HepG2 (cell line): Measurements from ENCODE around the gene CORT. TPM values are rescaled to one million over a fixed set of nuclear protein-coding genes. Genes with fewer than 3 reads are reported as not detected.
A peak's percentile ranks its signal among the peaks of the same experiment; 100 is the strongest.

Source experiments
- ATAC-seq: fragments of 200-7000 bp; cut with Tn5 transposase; 3 replicates; pipeline ENCODE4 v1.9.1; 2020; ENCODE audit warnings: mild to moderate bottlenecking, moderate library complexity
- BruUV-seq: library from RNA; stranded (reverse); fragments of 400-500 nt; replicated peaks from 2 replicates; lab custom pipeline; 2021; lab: Mats Ljungman, UMichigan
- CTCF ChIA-PET: fragments of 300-600 bp; formaldehyde crosslinking; extraction: SDS; loops from one replicate; lab custom pipeline; 2021; ENCODE audit warnings: low total read pairs, inconsistent platforms, low intra/inter-chr PET ratio; lab: Yijun Ruan, JAX
- POLR2A ChIA-PET: fragments of 350-600 bp; sonication (Branson Sonifier 250); formaldehyde crosslinking; loops from one replicate; lab custom pipeline; 2020; ENCODE audit warnings: antibody characterized with exemption, inconsistent platforms; lab: Yijun Ruan, JAX
- DNase-seq: peaks from one replicate; pipeline ENCODE4 v3.0.0-alpha.2; 2015; ENCODE audit warnings: low spot score
- FAIRE-seq: peaks from 3 replicates; lab custom pipeline; 2011; peaks lifted over from hg19 to GRCh38; lab: Jason Lieb, UNC
- H2AFZ ChIP-seq: one replicate; pipeline ENCODE4 v1.6.1; 2011; ENCODE audit warnings: low read length, inconsistent platforms
- H3K27ac ChIP-seq: fragments of 300-600 bp; 3 replicates; pipeline ENCODE4 v1.8.0; 2011; ENCODE audit warnings: mixed run types, mild to moderate bottlenecking, mixed read lengths, low read length, inconsistent platforms; ENCODE audit not compliant: insufficient read depth; ENCODE audit errors: extremely low read length
- H3K27me3 ChIP-seq, 2 experiments: fragments of 200-600 bp in 1 of 2; 2 replicates in 1 of 2; 3 replicates in 1 of 2; pipeline versions ENCODE4 v1.6.0 to v1.8.0; 2011; ENCODE audit warnings: low read length in 2 of 2, mild to moderate bottlenecking in 2 of 2, moderate library complexity in 2 of 2, inconsistent platforms in 1 of 2; ENCODE audit not compliant: insufficient read depth in 2 of 2, control insufficient read depth in 1 of 2
- H3K36me3 ChIP-seq, 2 experiments: fragments of 200-600 bp in 1 of 2; replicated peaks in 1 of 2; 2 replicates in 1 of 2; 3 replicates in 1 of 2; pipeline versions ENCODE4 v1.5.1 to v1.8.0; 2011; ENCODE audit warnings: low read length in 2 of 2, inconsistent platforms in 1 of 2; ENCODE audit not compliant: insufficient read depth in 2 of 2, control insufficient read depth in 1 of 2
- H3K4me1 ChIP-seq: 2 replicates; pipeline ENCODE4 v1.5.1; 2012; ENCODE audit warnings: low read length, inconsistent platforms; ENCODE audit not compliant: insufficient read depth
- H3K4me2 ChIP-seq: 2 replicates; pipeline ENCODE4 v1.6.0; 2011; ENCODE audit warnings: low read depth, low read length, inconsistent platforms
- H3K4me3 ChIP-seq, 3 experiments: fragments of 200-600 bp in 1 of 3; sonication (generic), shearing (Covaris generic) in 1 of 3; replicated peaks in 1 of 3; 2 replicates each; pipeline ENCODE4 v1.5.1; 2011 to 2016; ENCODE audit warnings: low read length in 3 of 3, inconsistent platforms in 2 of 3, low read depth in 2 of 3, mild to moderate bottlenecking in 2 of 3, control low read depth in 1 of 3, mixed read lengths in 1 of 3; ENCODE audit not compliant: insufficient read depth in 1 of 3
- H3K79me2 ChIP-seq: one replicate; pipeline ENCODE4 v1.6.1; 2011; ENCODE audit warnings: low read length, inconsistent platforms; ENCODE audit not compliant: insufficient read depth
- H3K9ac ChIP-seq: 2 replicates; pipeline ENCODE4 v1.6.0; 2011; ENCODE audit warnings: mild to moderate bottlenecking, low read depth, low read length, inconsistent platforms; ENCODE audit not compliant: insufficient read depth
- H3K9me3 ChIP-seq: 2 replicates; pipeline ENCODE4 v1.5.1; 2012; ENCODE audit warnings: mild to moderate bottlenecking, low read length
- H4K20me1 ChIP-seq: 2 replicates; pipeline ENCODE4 v1.6.0; 2011; ENCODE audit warnings: inconsistent platforms, mild to moderate bottlenecking, low read length, moderate library complexity; ENCODE audit not compliant: insufficient read depth
- ETV6 ChIP-seq: sonication (generic); formaldehyde crosslinking; conservative IDR thresholded peaks from 2 replicates; pipeline ENCODE4 v1.4.0; 2020; ENCODE audit warnings: missing genetic modification reagents
- RBM22 ChIP-seq: fragments of 200-400 bp; formaldehyde crosslinking; optimal IDR thresholded peaks from 2 replicates; pipeline ENCODE3; 2017; ENCODE audit warnings: mild to moderate bottlenecking, low read length, moderate library complexity
- RFX5 ChIP-seq: IDR thresholded peaks from 2 replicates; pipeline ENCODE4 v1.6.1; 2011; ENCODE audit warnings: low read depth, low read length, improper control_type of control experiment
- TOE1 ChIP-seq: sonication (generic); formaldehyde crosslinking; IDR thresholded peaks from 2 replicates; pipeline ENCODE4 v1.4.0; 2020; ENCODE audit warnings: mild to moderate bottlenecking, missing genetic modification reagents
- ZNF121 ChIP-seq: sonication (generic); formaldehyde crosslinking; IDR thresholded peaks from 2 replicates; pipeline ENCODE4 v1.5.0; 2020; ENCODE audit warnings: mild to moderate bottlenecking, missing genetic modification reagents
- WGBS: methylation state at CpG from one replicate; pipeline ENCODE4 v1.1.6; 2017; ENCODE audit warnings: low lambda C conversion rate; 5-methylcytosine and 5-hydroxymethylcytosine counted together
- in situ Hi-C: cut with HindIII; loops from 2 replicates; pipeline ENCODE4 v1.10.0; 2017; ENCODE audit warnings: low pct_unique_long_range_greater_than_20kb; ENCODE audit not compliant: extremely low pct_ligation_motif_present
- intact Hi-C: fragments of 100-400 bp; cut with micrococcal nuclease; formaldehyde crosslinking; loops from one replicate; pipeline ENCODE4 v1.10.0; 2022; ENCODE audit not compliant: unreplicated experiment
- polyA plus RNA-seq, 8 experiments: library from polyadenylated mRNA; depleted of rRNA in 3 of 8; stranded (reverse) in 7 of 8; unstranded in 1 of 8; fragments of >200 nt; fragmentation: Illumina TruSeq in 4 of 8; extraction: Trizol in 4 of 8; gene quantifications; 2 replicates each; pipeline versions ENCODE4 v1.2.1 to v1.2.3, GENCODE V29; 2011 to 2016; ENCODE audit warnings: low read depth in 4 of 8, missing spikeins in 1 of 8, mixed read lengths in 1 of 8; ENCODE audit not compliant: insufficient read depth in 1 of 8
- total RNA-seq, 5 experiments: library from RNA; depleted of rRNA; stranded (reverse); fragments of >200 nt; fragmentation: Illumina TruSeq; extraction: Trizol; gene quantifications; 2 replicates each; pipeline ENCODE4 v1.2.3, GENCODE V29; 2016; ENCODE audit warnings: low read depth in 1 of 5

CORT gene
- total and polyA plus RNA-seq, 2 of the 13 experiments (the other 11 are each of a cell fraction or from before 2014, with no cell fraction given), result 0.11 to 0.62 TPM

- intact Hi-C loops (no loop called here), in situ Hi-C loops (no loop called here)
- no peak overlapping the region for H3K4me3 ChIP-seq
- no peaks in the 10 kb centered on the region for H4K20me1 ChIP-seq
- no peak for ATAC-seq
- no peak for FAIRE-seq
- ChIA-PET CTCF (no interaction called here), POLR2A (no interaction called here)
- peaks cover 12 to 57% of the 10 kb centered on the region in 2 experiments for H3K36me3 ChIP-seq
- no peak for TF ChIP-seq TOE1
- 92% methylated on average over 11 of the region's 15 CpGs for WGBS
- BruUV-seq, result no TSS peak
- no peak for DNase-seq
- no peaks in the 10 kb centered on the region for H3K27me3 ChIP-seq
- H3K27ac ChIP-seq, result no peak overlapping the region
- H3K4me1 ChIP-seq, result no peaks in the 10 kb centered on the region
- H3K9ac ChIP-seq, result no peak overlapping the region
- H3K79me2 ChIP-seq, result no peaks in the 10 kb centered on the region
- no peak overlapping the region for H3K4me2 ChIP-seq
- no peaks in the 10 kb centered on the region for H3K9me3 ChIP-seq
- H2AFZ ChIP-seq, result no peak overlapping the region
These were observed 30.5 kb upstream of the CORT start for GRCh38 chr1:10419351-10419750.

GRCh38 chr1:10421637-10422036 is 28.2 kb upstream of the CORT start:
- Histone ChIP-seq H3K36me3 (peaks cover 8 to 36% of the 10 kb centered on the region in 2 experiments; a peak in 4 of 5 replicates), H3K4me3 (no peak overlapping the region), H3K4me1 (peaks cover 10% of the 10 kb centered on the region), H3K79me2 (no peaks in the 10 kb centered on the region), H4K20me1 (no peaks in the 10 kb centered on the region), H3K9ac (no peak overlapping the region), H3K4me2 (no peak overlapping the region), H2AFZ (no peak overlapping the region), H3K27me3 (no peaks in the 10 kb centered on the region), H3K27ac (no peak overlapping the region), H3K9me3 (no peaks in the 10 kb centered on the region)
- in situ Hi-C loops (no loop called here), intact Hi-C loops (no loop called here)
- no peak for TF ChIP-seq ETV6 (CRISPR knock-in tag)
- TF ChIP-seq ZNF121 (CRISPR knock-in tag), result peak; percentile 44
- peak; percentile 59 for TF ChIP-seq RBM22
- TF ChIP-seq RFX5, result no peak
- FAIRE-seq (no peak), DNase-seq (no peak), ATAC-seq (no peak; the same call in 2 of the 3 replicates)
- ChIA-PET POLR2A (no interaction called here), CTCF (no interaction called here)
- 95% methylated on average over 5 of the region's 5 CpGs for WGBS
- no TSS peak for BruUV-seq
